Lower leg skin (tissue), 3 donors: ENCODE data around the gene MIF4GD.

ENCODE experiments used
- CTCF ChIP-seq, 3 donors: fragments of 450-650 bp; IDR thresholded peaks; one replicate each; pipeline ENCODE4 v1.5.1; 2016; ENCODE audit warnings: antibody characterized with exemption in 3 of 3, mild to moderate bottlenecking in 3 of 3, moderate library complexity in 2 of 3
- POLR2A ChIP-seq, 2 donors: fragments of 450-650 bp; IDR thresholded peaks; one replicate each; pipeline ENCODE4 v1.6.1; 2016 to 2017; ENCODE audit warnings: antibody characterized with exemption in 2 of 2, mild to moderate bottlenecking in 1 of 2, moderate library complexity in 1 of 2

- no peak for TF ChIP-seq CTCF (IDR thresholded peaks at IDR 0.05)
- no peak for TF ChIP-seq POLR2A (IDR thresholded peaks at IDR 0.05)
Observed at GRCh38 chr17:75227729-75228128, 43.3 kb downstream of the MIF4GD start.
